ENCODE results near the gene CYP2F1.
"Not testable (repeated sequence)": the region's sequence is repeated elsewhere in the genome, so short reads cannot be mapped to it uniquely, and the experiment has no call there.

- TF ChIP-seq PATZ1 (CRISPR knock-in tag; IDR thresholded peaks at IDR 0.05; ENCODE audit: borderline replicate concordance); ZFP30 (CRISPR knock-in tag; IDR thresholded peaks at IDR 0.05); CREB5 (CRISPR knock-in tag; IDR thresholded peaks at IDR 0.05; ENCODE audit: low read depth); RARB (CRISPR knock-in tag; IDR thresholded peaks at IDR 0.05); ZNF70 (CRISPR knock-in tag; IDR thresholded peaks at IDR 0.05); ISL1 (CRISPR knock-in tag; IDR thresholded peaks at IDR 0.05); OSR1 (CRISPR knock-in tag; IDR thresholded peaks at IDR 0.05); CSRNP3 (CRISPR knock-in tag; IDR thresholded peaks at IDR 0.05); ZFP3 (CRISPR knock-in tag; IDR thresholded peaks at IDR 0.05): not testable (repeated sequence)
Observed at GRCh38 chr19:41150986-41151385, 36.8 kb downstream of the CYP2F1 start.

All from SK-N-SH treated with all-trans-retinoic acid at 6 μM for 48 hours (cell line).